Suprapubic skin (tissue), 4 donors: ENCODE measurements around the gene EXOC7. TPM values are rescaled to one million over a fixed set of nuclear protein-coding genes. Genes with fewer than 3 reads are reported as not detected.

Source experiments
- DNase-seq, 2 donors: peaks; one replicate each; pipeline ENCODE4 v3.0.0-alpha.2; 2019; ENCODE audit warnings: low spot score in 2 of 2
- H3K27ac ChIP-seq: fragments of 200-600 bp; sonication (generic); one replicate; pipeline ENCODE4 v1.5.1; 2019
- H3K27me3 ChIP-seq: fragments of 200-600 bp; sonication (generic); one replicate; pipeline ENCODE4 v1.5.1; 2019
- H3K36me3 ChIP-seq: fragments of 200-600 bp; sonication (generic); one replicate; pipeline ENCODE4 v1.5.1; 2019
- H3K4me1 ChIP-seq: fragments of 200-600 bp; sonication (generic); one replicate; pipeline ENCODE4 v1.5.1; 2019
- H3K4me3 ChIP-seq: fragments of 200-600 bp; sonication (generic); one replicate; pipeline ENCODE4 v1.5.1; 2019; ENCODE audit warnings: mild to moderate bottlenecking
- H3K9me3 ChIP-seq: fragments of 200-600 bp; sonication (generic); one replicate; pipeline ENCODE4 v1.5.1; 2019
- CTCF ChIP-seq, 2 donors: fragments of 200-600 bp in 1 of 2; fragments of 450-650 bp in 1 of 2; sonication (generic) in 1 of 2; IDR thresholded peaks; one replicate each; pipeline ENCODE4 v1.5.1; 2016 to 2019; ENCODE audit warnings: antibody characterized with exemption in 2 of 2, mild to moderate bottlenecking in 1 of 2, moderate library complexity in 1 of 2
- EP300 ChIP-seq: sonication (generic); formaldehyde crosslinking; IDR thresholded peaks from one replicate; pipeline ENCODE4 v1.6.1; 2017; ENCODE audit warnings: antibody characterized with exemption
- POLR2A ChIP-seq, 2 donors: fragments of 450-650 bp; IDR thresholded peaks; one replicate each; pipeline ENCODE4 v1.6.1; 2017; ENCODE audit warnings: antibody characterized with exemption in 2 of 2, mild to moderate bottlenecking in 2 of 2, moderate library complexity in 2 of 2
- POLR2AphosphoS5 ChIP-seq, 3 donors: sonication (generic); formaldehyde crosslinking; IDR thresholded peaks; one replicate each; pipeline ENCODE4 v1.6.1; 2017; ENCODE audit warnings: antibody characterized with exemption in 3 of 3
- WGBS: methylation state at CpG from one replicate; pipeline ENCODE4 v1.1.5; 2018; 5-methylcytosine and 5-hydroxymethylcytosine counted together
- total RNA-seq, 4 donors: library from RNA; depleted of rRNA; stranded (reverse); fragments of >200 nt; gene quantifications; one replicate each; pipeline ENCODE4 v1.1.0, GENCODE V29; 2016

EXOC7 gene
- total RNA-seq, 4 donors from 2014 or later, result 67.4 to 108 (median 78.6) TPM

- H3K27ac ChIP-seq, result no peak overlapping the region
- no peak overlapping the region for H3K4me3 ChIP-seq
- H3K36me3 ChIP-seq, result peaks cover 85% of the 10 kb centered on the region
- TF ChIP-seq POLR2A (IDR thresholded peaks at IDR 0.05), result no peak
- TF ChIP-seq POLR2AphosphoS5 (IDR thresholded peaks at IDR 0.05), result peak in 1 of 3 donors; percentile 70
- TF ChIP-seq EP300, result no peak
- TF ChIP-seq CTCF (IDR thresholded peaks at IDR 0.05), result peak in 1 of 2 donors; percentile 27
- 58% methylated on average over 3 of the region's 3 CpGs for WGBS
- no peaks in the 10 kb centered on the region for H3K27me3 ChIP-seq
- peaks cover 34% of the 10 kb centered on the region for H3K4me1 ChIP-seq
- H3K9me3 ChIP-seq, result no peaks in the 10 kb centered on the region
- no peak for DNase-seq
These were observed 46.7 kb downstream of the EXOC7 start for GRCh38 chr17:76056882-76057281.

DNA sequence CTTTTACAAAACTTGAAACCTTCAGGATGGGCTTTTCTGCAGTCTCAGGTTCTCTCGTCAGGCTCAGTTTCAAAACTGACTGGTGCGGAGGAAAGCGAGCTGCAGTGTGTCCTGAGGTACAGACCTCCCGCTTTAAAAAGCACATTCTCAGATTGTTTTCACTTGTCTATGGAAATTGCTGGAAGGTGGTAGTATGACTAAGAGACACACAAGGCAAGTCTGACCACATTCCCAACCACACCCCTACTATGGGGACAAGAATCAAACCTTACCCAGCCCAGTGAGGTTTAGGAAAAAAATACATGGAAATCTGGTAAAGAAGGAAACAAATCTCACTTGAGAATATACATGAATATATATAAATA lies 49.5 kb downstream of the EXOC7 start:
- Histone ChIP-seq H3K27ac (peak overlapping the region; percentile 85), H3K4me1 (peaks cover 57% of the 10 kb centered on the region), H3K4me3 (no peak overlapping the region), H3K9me3 (no peaks in the 10 kb centered on the region), H3K27me3 (no peaks in the 10 kb centered on the region), H3K36me3 (peaks cover 72% of the 10 kb centered on the region)
- no peak for TF ChIP-seq POLR2A (IDR thresholded peaks at IDR 0.05)
- TF ChIP-seq POLR2AphosphoS5 (IDR thresholded peaks at IDR 0.05), result no peak
- no peak for TF ChIP-seq EP300
- no peak for TF ChIP-seq CTCF (IDR thresholded peaks at IDR 0.05)
- 88% methylated on average over 4 of the region's 4 CpGs for WGBS
- DNase-seq, result no peak

DNA sequence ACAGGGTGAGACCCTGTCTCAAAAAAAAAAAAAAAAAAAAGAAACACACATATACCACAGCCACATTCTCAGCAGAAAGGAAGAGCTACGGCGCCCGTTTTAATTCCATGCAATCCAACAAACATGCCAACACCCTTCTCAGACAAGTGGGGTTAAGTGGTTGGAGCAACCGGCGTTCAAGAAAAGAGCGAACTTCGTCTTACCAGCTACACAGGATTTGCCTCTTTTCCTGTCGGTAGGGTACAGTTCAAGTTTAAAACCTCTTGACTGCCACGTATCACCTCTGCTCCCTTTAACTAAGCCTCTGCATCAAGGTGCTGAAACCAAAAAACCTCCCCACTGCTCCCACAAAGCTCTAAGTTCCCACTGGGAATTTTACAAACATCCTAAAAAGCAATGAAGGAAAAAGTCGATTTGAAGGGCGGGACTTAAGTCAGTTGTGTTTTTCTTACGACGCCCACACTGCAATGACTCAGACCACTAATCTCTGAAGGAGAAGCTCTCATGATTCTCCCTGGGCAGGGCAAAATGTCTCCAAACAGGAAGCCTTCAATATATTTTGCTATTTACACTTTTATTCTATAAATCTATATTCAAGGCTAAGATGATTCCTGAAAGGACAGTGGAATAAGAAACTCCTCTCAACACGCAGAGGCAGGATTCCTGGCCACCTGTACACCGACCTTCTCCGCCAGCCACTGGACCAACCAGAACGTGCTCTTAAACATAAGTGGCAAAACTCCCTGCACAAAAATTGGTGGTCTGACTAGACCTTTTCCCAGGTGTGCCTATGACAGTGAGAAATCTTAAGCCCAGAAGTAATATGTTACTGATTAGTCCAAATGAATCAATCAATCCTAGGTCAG lies 50.1 kb downstream of the EXOC7 start:
- Histone ChIP-seq H3K27me3 (no peaks in the 10 kb centered on the region), H3K36me3 (peaks cover 72% of the 10 kb centered on the region), H3K4me1 (peaks cover 57% of the 10 kb centered on the region), H3K27ac (peak overlapping the region; percentile 85), H3K4me3 (peak overlapping the region; percentile 10), H3K9me3 (no peaks in the 10 kb centered on the region)
- no peak for TF ChIP-seq EP300
- no peak for TF ChIP-seq CTCF (IDR thresholded peaks at IDR 0.05)
- TF ChIP-seq POLR2AphosphoS5 (IDR thresholded peaks at IDR 0.05), result no peak
- no peak for TF ChIP-seq POLR2A (IDR thresholded peaks at IDR 0.05)
- WGBS, result 58% methylated on average over 17 of the region's 17 CpGs
- no peak for DNase-seq

DNA sequence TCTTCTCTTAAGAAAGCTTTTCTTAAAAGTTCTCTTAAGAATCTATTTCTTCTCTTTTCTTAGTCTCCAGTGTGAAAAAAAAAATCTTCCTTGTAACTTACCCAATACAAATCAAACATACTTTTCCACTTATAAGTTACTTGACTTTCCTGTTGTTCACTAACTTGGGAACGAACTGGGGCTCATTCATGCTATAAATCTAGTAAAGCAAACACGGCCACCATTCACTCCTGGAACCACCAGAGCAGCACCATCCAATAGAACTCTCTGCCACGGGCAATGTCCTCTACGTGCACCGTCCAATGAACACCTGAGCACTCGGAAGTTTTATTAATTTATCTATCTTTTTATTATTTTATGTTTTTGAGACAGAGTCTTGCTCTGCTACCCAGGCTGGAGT lies 52.0 kb downstream of the EXOC7 start:
- Histone ChIP-seq H3K36me3 (peaks cover 72% of the 10 kb centered on the region), H3K9me3 (no peaks in the 10 kb centered on the region), H3K4me3 (no peak overlapping the region), H3K4me1 (peaks cover 51% of the 10 kb centered on the region), H3K27me3 (no peaks in the 10 kb centered on the region), H3K27ac (no peak overlapping the region)
- no peak for DNase-seq
- WGBS, result 81% methylated on average over 6 of the region's 6 CpGs
- TF ChIP-seq CTCF (IDR thresholded peaks at IDR 0.05), result no peak
- no peak for TF ChIP-seq POLR2A (IDR thresholded peaks at IDR 0.05)
- TF ChIP-seq EP300, result no peak
- TF ChIP-seq POLR2AphosphoS5 (IDR thresholded peaks at IDR 0.05), result no peak

- Histone ChIP-seq H3K4me3 (no peak overlapping the region), H3K9me3 (no peaks in the 10 kb centered on the region), H3K4me1 (peaks cover 43% of the 10 kb centered on the region), H3K27me3 (no peaks in the 10 kb centered on the region), H3K27ac (peak overlapping the region; percentile 67), H3K36me3 (peaks cover 72% of the 10 kb centered on the region)
- WGBS, result 73% methylated on average over 11 of the region's 11 CpGs
- no peak for DNase-seq
- TF ChIP-seq POLR2A (IDR thresholded peaks at IDR 0.05) (no peak), EP300 (no peak), POLR2AphosphoS5 (IDR thresholded peaks at IDR 0.05) (no peak), CTCF (IDR thresholded peaks at IDR 0.05) (no peak)
These were observed 52.8 kb downstream of the EXOC7 start for GRCh38 chr17:76050538-76051467.
